Natural killer cell (primary cell): ENCODE measurements around the gene PRKRIP1. TPM values are rescaled to one million over a fixed set of nuclear protein-coding genes. Genes with fewer than 3 reads are reported as not detected.
"Not testable (repeated sequence)": the region's sequence is repeated elsewhere in the genome, so short reads cannot be mapped to it uniquely, and the experiment has no call there.

Experiments used
- ATAC-seq, 3 donors: fragments of 150-1000 bp in 2 of 3; fragments of 200-7000 bp in 1 of 3; cut with Tn5 transposase; 1 replicate in 1 of 3; 2 replicates in 2 of 3; pipeline ENCODE4 v1.10.0; 2021; ENCODE audit warnings: mild to moderate bottlenecking in 2 of 3, moderate library complexity in 2 of 3
- DNase-seq, 2 donors: peaks; one replicate each; pipeline versions ENCODE4 v3.0.0 to v3.0.0-alpha.2; 2013 to 2021; ENCODE audit warnings: mixed read lengths in 1 of 2
- H3K27ac ChIP-seq: one replicate; pipeline ENCODE4 v1.5.1; 2013; ENCODE audit warnings: mild to moderate bottlenecking, low read length
- H3K27me3 ChIP-seq: one replicate; pipeline ENCODE4 v1.6.1; 2013; ENCODE audit warnings: low read length; ENCODE audit not compliant: control insufficient read depth, insufficient read depth
- H3K36me3 ChIP-seq: one replicate; pipeline ENCODE4 v1.6.1; 2013; ENCODE audit warnings: low read length; ENCODE audit not compliant: control insufficient read depth, insufficient read depth
- H3K4me1 ChIP-seq: one replicate; pipeline ENCODE4 v1.6.1; 2013; ENCODE audit warnings: low read length; ENCODE audit not compliant: control insufficient read depth, insufficient read depth
- H3K4me3 ChIP-seq: one replicate; pipeline ENCODE4 v1.5.1; 2013; ENCODE audit warnings: low read length
- H3K9me3 ChIP-seq: one replicate; pipeline ENCODE4 v1.6.1; 2013; ENCODE audit warnings: low read length; ENCODE audit not compliant: control insufficient read depth, insufficient read depth
- H3K27ac Mint-ChIP-seq, 2 donors: one replicate each; pipeline ENCODE4 v1.8.0; 2022; ENCODE audit warnings: mild to moderate bottlenecking in 2 of 2, mixed read lengths in 2 of 2, moderate library complexity in 1 of 2
- H3K27me3 Mint-ChIP-seq, 2 donors: one replicate each; pipeline ENCODE4 v1.8.0; 2022; ENCODE audit warnings: low read depth in 2 of 2, mixed read lengths in 2 of 2
- H3K36me3 Mint-ChIP-seq: one replicate; pipeline ENCODE4 v1.8.0; 2022; ENCODE audit warnings: mixed read lengths
- H3K4me1 Mint-ChIP-seq, 2 donors: one replicate each; pipeline ENCODE4 v1.8.0; 2022; ENCODE audit warnings: mixed read lengths in 2 of 2
- H3K4me3 Mint-ChIP-seq: one replicate; pipeline ENCODE4 v1.8.0; 2022; ENCODE audit warnings: mild to moderate bottlenecking, moderate library complexity, mixed read lengths
- H3K9me3 Mint-ChIP-seq, 2 donors: one replicate each; pipeline ENCODE4 v1.8.0; 2022; ENCODE audit warnings: mixed read lengths in 2 of 2
- WGBS: methylation state at CpG from one replicate; pipeline ENCODE4 v1.1.7; 2013; ENCODE audit warnings: missing lambda C conversion rate; ENCODE audit not compliant: insufficient coverage; 5-methylcytosine and 5-hydroxymethylcytosine counted together
- intact Hi-C: fragments of 100-400 bp; cut with micrococcal nuclease; formaldehyde crosslinking; loops from one replicate; pipeline ENCODE4 v1.14.2; 2022
- total RNA-seq, 4 donors: library from RNA; stranded (reverse); fragments of 120-200 nt in 1 of 4; gene quantifications; one replicate each; pipeline versions ENCODE4 v1.2.3 to v1.2.4, GENCODE V29; 2013 to 2022
- TF ChIP-seq, protein P1 (sequence below): fragments of 200-600 bp; IDR thresholded peaks from one replicate; pipeline ENCODE4 v1.8.0; 2022; ENCODE audit warnings: antibody characterized with exemption

The PRKRIP1 gene
- total RNA-seq, 3 donors from 2014 or later (not counting 1 experiment from before 2014, with no cell fraction given), result 38.2 to 44.2 (median 39.5) TPM

DNA sequence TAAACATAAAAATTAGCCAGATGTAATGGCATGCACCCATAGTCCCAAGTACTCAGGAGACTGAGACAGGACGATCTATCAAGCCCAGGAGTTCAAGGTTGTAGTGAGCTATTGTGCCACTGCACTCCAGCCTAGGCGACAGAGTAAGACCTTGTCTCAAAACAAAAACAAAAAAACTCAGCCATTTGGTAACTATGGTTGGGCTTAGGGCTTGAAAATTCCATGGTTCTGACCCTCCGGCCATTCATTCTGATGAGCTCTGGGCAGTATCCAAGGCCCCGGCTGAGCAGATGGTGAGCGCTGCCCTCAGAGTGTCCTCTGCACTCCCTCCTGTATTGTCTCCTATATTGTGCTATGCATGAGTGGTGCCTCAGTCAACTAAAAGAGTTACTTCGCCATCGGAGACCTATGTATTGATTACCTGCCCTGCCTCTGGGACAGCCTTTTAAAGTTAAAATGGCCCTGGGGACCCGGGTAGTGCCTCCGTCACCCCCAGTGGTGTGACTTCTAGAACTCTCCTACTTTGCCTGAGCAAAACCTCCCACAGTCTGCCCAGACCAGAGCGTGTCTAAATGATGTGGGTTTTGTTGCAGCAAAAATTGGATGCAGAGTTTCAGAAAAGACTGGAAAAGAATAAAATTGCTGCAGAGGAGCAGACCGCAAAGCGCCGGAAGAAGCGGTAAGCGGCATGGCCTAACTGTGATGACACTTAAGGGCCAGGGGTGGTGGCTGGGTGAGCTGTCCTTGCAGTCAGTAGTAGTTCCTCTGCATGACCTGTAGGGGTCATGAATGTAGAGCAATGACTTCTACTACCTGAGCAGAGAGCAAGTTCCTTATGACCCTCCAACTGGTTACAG, 8.1 kb downstream of the PRKRIP1 start:
- TF ChIP-seq, protein P1, sequence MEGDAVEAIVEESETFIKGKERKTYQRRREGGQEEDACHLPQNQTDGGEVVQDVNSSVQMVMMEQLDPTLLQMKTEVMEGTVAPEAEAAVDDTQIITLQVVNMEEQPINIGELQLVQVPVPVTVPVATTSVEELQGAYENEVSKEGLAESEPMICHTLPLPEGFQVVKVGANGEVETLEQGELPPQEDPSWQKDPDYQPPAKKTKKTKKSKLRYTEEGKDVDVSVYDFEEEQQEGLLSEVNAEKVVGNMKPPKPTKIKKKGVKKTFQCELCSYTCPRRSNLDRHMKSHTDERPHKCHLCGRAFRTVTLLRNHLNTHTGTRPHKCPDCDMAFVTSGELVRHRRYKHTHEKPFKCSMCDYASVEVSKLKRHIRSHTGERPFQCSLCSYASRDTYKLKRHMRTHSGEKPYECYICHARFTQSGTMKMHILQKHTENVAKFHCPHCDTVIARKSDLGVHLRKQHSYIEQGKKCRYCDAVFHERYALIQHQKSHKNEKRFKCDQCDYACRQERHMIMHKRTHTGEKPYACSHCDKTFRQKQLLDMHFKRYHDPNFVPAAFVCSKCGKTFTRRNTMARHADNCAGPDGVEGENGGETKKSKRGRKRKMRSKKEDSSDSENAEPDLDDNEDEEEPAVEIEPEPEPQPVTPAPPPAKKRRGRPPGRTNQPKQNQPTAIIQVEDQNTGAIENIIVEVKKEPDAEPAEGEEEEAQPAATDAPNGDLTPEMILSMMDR, result peak; percentile 73
- peak overlapping the region; percentile 17 for H3K4me3 Mint-ChIP-seq
- Histone ChIP-seq H3K4me3 (no peak overlapping the region), H3K27ac (no peak overlapping the region), H3K9me3 (no peaks in the 10 kb centered on the region), H3K36me3 (peaks cover 63% of the 10 kb centered on the region), H3K4me1 (peaks cover 12% of the 10 kb centered on the region), H3K27me3 (no peaks in the 10 kb centered on the region)
- H3K36me3 Mint-ChIP-seq, result peaks cover 8% of the 10 kb centered on the region
- ATAC-seq (peak; percentile 99 to 100 (median 99)), DNase-seq (peak; percentile 43 to 82)
- peaks cover 9 to 23% of the 10 kb centered on the region in 2 donors for H3K4me1 Mint-ChIP-seq
- intact Hi-C loops, result loop anchor here (1.0 to 2.0 kb wide), 3 partner anchors 29 to 61 kb away; partner anchors contain the start of genes ALKBH4, LRWD1 and ORAI2
- WGBS, result 78% methylated on average over 15 of the region's 15 CpGs
- H3K27me3 Mint-ChIP-seq, result no peaks in the 10 kb centered on the region
- peak overlapping the region; percentile 41 to 58 for H3K27ac Mint-ChIP-seq
- no peaks in the 10 kb centered on the region for H3K9me3 Mint-ChIP-seq

DNA sequence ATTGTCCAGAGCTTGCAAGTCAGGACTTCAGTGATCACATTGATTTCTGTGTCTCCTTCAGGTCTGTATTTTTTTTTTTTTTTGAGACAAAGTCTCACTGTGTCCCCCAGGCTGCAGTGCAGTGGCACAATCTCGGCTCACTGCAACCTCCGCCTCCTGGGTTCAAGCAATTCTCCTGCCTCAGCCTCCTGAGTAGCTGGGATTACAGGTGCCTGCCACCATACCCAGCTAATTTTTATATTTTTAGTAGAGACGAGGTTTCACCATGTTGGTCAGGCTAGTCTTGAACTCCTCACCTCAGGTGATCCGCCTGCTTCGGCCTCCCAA, 8.7 kb downstream of the PRKRIP1 start:
- Histone ChIP-seq H3K4me1 (peaks cover 15% of the 10 kb centered on the region), H3K36me3 (peaks cover 62% of the 10 kb centered on the region)
- Mint-ChIP-seq H3K4me1 (peaks cover 15 to 25% of the 10 kb centered on the region in 2 donors), H3K36me3 (peaks cover 11% of the 10 kb centered on the region)
- not testable (repeated sequence) for H3K4me3 Mint-ChIP-seq, H3K27ac Mint-ChIP-seq, DNase-seq, H3K27ac ChIP-seq, H3K9me3 ChIP-seq, H3K9me3 Mint-ChIP-seq, H3K27me3 Mint-ChIP-seq, ATAC-seq, H3K27me3 ChIP-seq, H3K4me3 ChIP-seq
- WGBS, result 100% methylated on average over 3 of the region's 5 CpGs
- TF ChIP-seq, protein P1, result peak; percentile 37
- intact Hi-C loops, result loop anchor here (1.0 to 2.0 kb wide), 3 partner anchors 28 to 60 kb away; partner anchors contain the start of genes ALKBH4, LRWD1 and ORAI2

GRCh38 chr7:102407910-102408309, 11.7 kb downstream of the PRKRIP1 start:
- peaks cover 15% of the 10 kb centered on the region for H3K4me1 ChIP-seq
- H3K9me3 ChIP-seq, result no peaks in the 10 kb centered on the region
- peaks cover 54% of the 10 kb centered on the region for H3K36me3 ChIP-seq
- intact Hi-C loops, result no loop called here
- ATAC-seq, result no peak
- Mint-ChIP-seq H3K4me3 (no peak overlapping the region), H3K4me1 (peaks cover 22 to 27% of the 10 kb centered on the region in 2 donors), H3K36me3 (peaks cover 7% of the 10 kb centered on the region), H3K27ac (peak overlapping the region; percentile 22 to 73), H3K27me3 (no peaks in the 10 kb centered on the region), H3K9me3 (no peaks in the 10 kb centered on the region)
- TF ChIP-seq, protein P1, result no peak
- WGBS, result 83% methylated on average over 6 of the region's 6 CpGs
- H3K27me3 ChIP-seq, result no peaks in the 10 kb centered on the region
- no peak overlapping the region for H3K4me3 ChIP-seq
- peak overlapping the region; percentile 4 for H3K27ac ChIP-seq
- DNase-seq, result no peak

DNA sequence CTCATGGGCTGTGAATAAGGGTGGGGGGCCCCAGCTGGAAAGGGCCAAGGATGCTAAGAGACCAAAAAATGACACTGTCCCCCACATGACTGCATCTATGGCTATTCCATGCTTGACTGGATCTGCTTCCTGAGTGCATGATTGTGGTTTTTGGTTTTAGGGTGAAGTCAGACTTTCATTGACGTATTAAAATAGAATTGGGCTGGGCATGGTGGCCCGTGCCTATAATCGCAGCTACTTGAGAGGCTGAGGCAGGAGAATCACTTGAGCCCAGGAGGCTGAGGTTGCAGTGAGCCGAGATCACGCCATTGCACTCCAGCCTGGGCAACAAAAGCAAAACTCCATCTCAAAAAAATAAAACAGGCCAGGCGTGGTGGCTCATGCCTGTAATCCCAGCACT, 12.4 kb downstream of the PRKRIP1 start:
- DNase-seq, H3K9me3 Mint-ChIP-seq, H3K36me3 Mint-ChIP-seq, H3K27me3 ChIP-seq, intact Hi-C loops, ATAC-seq, H3K9me3 ChIP-seq, H3K27ac ChIP-seq, H3K27me3 Mint-ChIP-seq, H3K4me3 ChIP-seq, H3K4me3 Mint-ChIP-seq: not testable (repeated sequence)
- Histone ChIP-seq H3K4me1 (peaks cover 15% of the 10 kb centered on the region), H3K36me3 (peaks cover 51% of the 10 kb centered on the region)
- H3K4me1 Mint-ChIP-seq, result peaks cover 24 to 25% of the 10 kb centered on the region in 2 donors
- WGBS, result 73% methylated on average over 6 of the region's 6 CpGs
- peak overlapping the region; percentile 22 to 73 for H3K27ac Mint-ChIP-seq
